HEK293T (cell line): ENCODE results near the gene EPS8L1.
"Not testable (repeated sequence)": the region's sequence is repeated elsewhere in the genome, so short reads cannot be mapped to it uniquely, and the experiment has no call there.

Source experiments
- CTCF ChIA-PET: fragments of 350-600 bp; formaldehyde crosslinking; extraction: SDS; loops from one replicate; lab custom pipeline; 2021; ENCODE audit warnings: antibody characterized with exemption, inconsistent platforms; lab: Yijun Ruan, JAX
- POLR2A ChIA-PET: fragments of 350-600 bp; formaldehyde crosslinking; extraction: SDS; loops from one replicate; lab custom pipeline; 2020; ENCODE audit warnings: antibody characterized with exemption, inconsistent platforms; lab: Yijun Ruan, JAX
- DNase-seq: peaks from one replicate; pipeline ENCODE4 v3.0.0; 2012; ENCODE audit warnings: mixed read lengths; ENCODE audit errors: extremely low spot score
- ARNT ChIP-seq: fragments of 450-650 bp; IDR thresholded peaks from 2 replicates; pipeline ENCODE4 v1.6.1; 2017; ENCODE audit warnings: mild to moderate bottlenecking
- BHLHE40 ChIP-seq: fragments of 450-650 bp; IDR thresholded peaks from 2 replicates; pipeline ENCODE4 v1.6.1; 2016; ENCODE audit warnings: mild to moderate bottlenecking, moderate library complexity, borderline replicate concordance
- CTBP1 ChIP-seq: fragments of 450-650 bp; IDR thresholded peaks from 2 replicates; pipeline ENCODE4 v1.6.1; 2016; ENCODE audit warnings: borderline replicate concordance
- ELF4 ChIP-seq: fragments of 450-650 bp; IDR thresholded peaks from 2 replicates; pipeline ENCODE4 v1.6.1; 2017; ENCODE audit warnings: antibody characterized with exemption
- FOXA1 ChIP-seq: fragments of 450-650 bp; IDR thresholded peaks from 2 replicates; pipeline ENCODE4 v1.6.1; 2016; ENCODE audit warnings: mild to moderate bottlenecking
- FOXK2 ChIP-seq: fragments of 450-650 bp; IDR thresholded peaks from 2 replicates; pipeline ENCODE4 v1.6.1; 2016; ENCODE audit warnings: mild to moderate bottlenecking
- FOXM1 ChIP-seq: fragments of 450-650 bp; IDR thresholded peaks from 2 replicates; pipeline ENCODE4 v1.6.1; 2017; ENCODE audit warnings: mild to moderate bottlenecking, borderline replicate concordance
- HDGF ChIP-seq: fragments of 450-650 bp; IDR thresholded peaks from 2 replicates; pipeline ENCODE4 v1.6.1; 2017; ENCODE audit warnings: antibody characterized with exemption, borderline replicate concordance
- L3MBTL2 ChIP-seq: fragments of 450-650 bp; conservative IDR thresholded peaks from 2 replicates; pipeline ENCODE4 v1.6.1; 2016; ENCODE audit warnings: mild to moderate bottlenecking
- LEF1 ChIP-seq: fragments of 450-650 bp; IDR thresholded peaks from 2 replicates; pipeline ENCODE4 v1.6.1; 2017; ENCODE audit warnings: mild to moderate bottlenecking, borderline replicate concordance
- NFRKB ChIP-seq: fragments of 450-650 bp; IDR thresholded peaks from 2 replicates; pipeline ENCODE4 v1.6.1; 2016; ENCODE audit warnings: mild to moderate bottlenecking, moderate library complexity
- SP1 ChIP-seq: fragments of 450-650 bp; IDR thresholded peaks from 2 replicates; pipeline ENCODE4 v1.6.1; 2017
- SUZ12 ChIP-seq: fragments of 450-650 bp; IDR thresholded peaks from 2 replicates; pipeline ENCODE4 v1.6.1; 2016; ENCODE audit warnings: mild to moderate bottlenecking
- TARDBP ChIP-seq: fragments of 450-650 bp; IDR thresholded peaks from 2 replicates; pipeline ENCODE4 v1.6.1; 2016
- ZNF384 ChIP-seq: fragments of 450-650 bp; IDR thresholded peaks from 2 replicates; pipeline ENCODE4 v1.6.1; 2016
- TF ChIP-seq, protein P1 (sequence below): fragments of 450-650 bp; IDR thresholded peaks from 2 replicates; pipeline ENCODE4 v1.6.1; 2016

Gene EPS8L1

DNA sequence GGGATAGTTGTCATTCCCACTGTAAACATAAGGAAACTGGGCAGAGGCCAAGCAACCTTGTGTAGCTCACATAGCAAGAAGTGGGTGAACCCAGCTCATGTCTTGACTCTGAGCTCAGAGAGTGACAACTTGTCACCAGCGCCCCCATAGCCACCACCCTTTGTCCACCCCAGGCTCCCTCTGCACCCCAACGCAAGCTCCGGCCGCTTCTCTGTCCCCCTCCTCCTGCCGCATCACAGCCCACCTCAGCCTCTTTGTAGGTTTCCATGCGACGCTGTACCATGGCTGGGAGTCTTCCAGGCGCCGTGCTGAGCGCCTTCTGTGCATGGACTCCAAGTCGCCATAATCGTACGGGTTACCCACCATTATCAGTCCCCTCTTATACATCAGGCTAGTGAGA lies 40.9 kb upstream of the EPS8L1 start:
- TF ChIP-seq L3MBTL2 = no peak
- TF ChIP-seq BHLHE40 = no peak
- no peak for TF ChIP-seq SUZ12
- TF ChIP-seq, protein P1, sequence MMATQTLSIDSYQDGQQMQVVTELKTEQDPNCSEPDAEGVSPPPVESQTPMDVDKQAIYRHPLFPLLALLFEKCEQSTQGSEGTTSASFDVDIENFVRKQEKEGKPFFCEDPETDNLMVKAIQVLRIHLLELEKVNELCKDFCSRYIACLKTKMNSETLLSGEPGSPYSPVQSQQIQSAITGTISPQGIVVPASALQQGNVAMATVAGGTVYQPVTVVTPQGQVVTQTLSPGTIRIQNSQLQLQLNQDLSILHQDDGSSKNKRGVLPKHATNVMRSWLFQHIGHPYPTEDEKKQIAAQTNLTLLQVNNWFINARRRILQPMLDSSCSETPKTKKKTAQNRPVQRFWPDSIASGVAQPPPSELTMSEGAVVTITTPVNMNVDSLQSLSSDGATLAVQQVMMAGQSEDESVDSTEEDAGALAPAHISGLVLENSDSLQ = no peak
- TF ChIP-seq TARDBP = no peak
- TF ChIP-seq ARNT = no peak
- TF ChIP-seq LEF1 = no peak
- TF ChIP-seq CTBP1 = no peak
- no peak for TF ChIP-seq FOXK2
- TF ChIP-seq NFRKB = no peak
- TF ChIP-seq ELF4 = no peak
- no peak for TF ChIP-seq FOXA1
- no peak for TF ChIP-seq SP1
- TF ChIP-seq ZNF384 = no peak
- TF ChIP-seq HDGF = no peak
- no peak for TF ChIP-seq FOXM1
- DNase-seq = no peak
- ChIA-PET CTCF (no interaction called here), POLR2A (no interaction called here)

DNA sequence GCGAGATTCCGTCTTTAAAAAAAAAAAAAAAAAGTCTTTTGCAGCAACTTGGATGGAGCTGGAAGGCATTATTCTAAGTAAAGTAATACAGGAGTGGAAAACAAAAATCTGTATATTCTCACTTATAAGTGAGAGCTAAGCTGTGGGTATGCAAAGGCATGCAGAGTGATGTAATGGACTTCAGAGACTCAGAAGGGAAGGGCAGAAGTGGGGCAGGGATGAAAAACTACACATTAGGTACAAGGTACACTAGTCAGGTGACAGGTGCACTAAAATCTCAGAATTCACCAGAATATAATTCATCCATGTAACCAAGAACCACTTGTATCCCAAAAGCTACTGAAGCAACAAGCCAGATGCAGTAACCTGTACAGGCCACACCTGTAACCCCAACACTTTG lies 39.6 kb upstream of the EPS8L1 start:
- CTCF ChIA-PET = interaction anchor here (0.6 kb wide), 1 partner anchor 597 kb away, joined by 5 read pairs; no protein-coding TSS in a partner anchor

DNA sequence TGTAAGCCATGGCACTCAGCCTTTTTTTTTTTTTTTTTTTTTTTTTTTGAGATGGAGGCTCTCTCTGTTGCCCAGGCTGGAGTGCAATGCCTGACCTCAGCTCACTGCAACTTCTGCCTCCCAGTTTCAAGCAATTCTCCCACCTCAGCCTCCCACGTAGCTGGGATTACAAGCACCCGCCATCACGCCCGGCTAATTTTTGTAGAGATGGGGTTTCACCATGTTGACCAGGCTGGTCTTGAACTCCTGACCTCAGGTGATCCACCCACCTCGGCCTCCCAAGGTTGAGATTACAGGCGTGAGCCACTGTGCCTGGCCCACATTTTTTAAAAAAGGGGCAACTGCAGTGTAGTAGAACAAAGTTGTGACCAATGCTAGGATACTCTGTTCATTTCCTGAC lies 38.1 kb upstream of the EPS8L1 start:
- DNase-seq, POLR2A ChIA-PET: not testable (repeated sequence)
- CTCF ChIA-PET = interaction anchor here (0.6 kb wide), 1 partner anchor 35 kb away, joined by 4 read pairs; no protein-coding TSS in a partner anchor

More for the DNA sequence above, 39.6 kb upstream of the EPS8L1 start:
- no peak for DNase-seq
- POLR2A ChIA-PET = no interaction called here
- TF ChIP-seq ELF4 = no peak
- TF ChIP-seq ZNF384 = no peak
- no peak for TF ChIP-seq BHLHE40
- no peak for TF ChIP-seq TARDBP
- TF ChIP-seq, protein P1 = no peak
- no peak for TF ChIP-seq HDGF
- TF ChIP-seq ARNT = no peak
- TF ChIP-seq LEF1 = no peak
- no peak for TF ChIP-seq FOXK2
- no peak for TF ChIP-seq CTBP1
- TF ChIP-seq SP1 = no peak
- TF ChIP-seq NFRKB = no peak

DNA sequence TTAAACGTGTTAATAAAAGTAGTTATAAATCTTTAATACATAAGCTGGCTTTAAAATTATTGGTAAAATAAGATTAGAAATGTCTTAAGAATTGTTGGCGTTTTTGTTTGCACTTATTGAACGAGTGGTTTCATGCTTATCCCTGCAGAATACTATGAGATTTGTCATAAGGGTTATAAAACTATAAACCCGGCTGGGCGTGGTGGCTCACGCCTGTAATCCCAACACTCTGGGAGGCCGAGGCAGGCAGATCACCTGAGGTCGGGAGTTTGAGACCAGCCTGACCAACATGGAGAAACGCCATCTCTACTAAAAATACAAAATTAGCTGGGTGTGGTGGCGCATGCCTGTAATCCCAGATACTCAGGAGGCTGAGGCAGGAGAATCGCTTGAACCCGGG lies 35.0 kb upstream of the EPS8L1 start:
- CTCF ChIA-PET, POLR2A ChIA-PET, DNase-seq: not testable (repeated sequence)

DNA sequence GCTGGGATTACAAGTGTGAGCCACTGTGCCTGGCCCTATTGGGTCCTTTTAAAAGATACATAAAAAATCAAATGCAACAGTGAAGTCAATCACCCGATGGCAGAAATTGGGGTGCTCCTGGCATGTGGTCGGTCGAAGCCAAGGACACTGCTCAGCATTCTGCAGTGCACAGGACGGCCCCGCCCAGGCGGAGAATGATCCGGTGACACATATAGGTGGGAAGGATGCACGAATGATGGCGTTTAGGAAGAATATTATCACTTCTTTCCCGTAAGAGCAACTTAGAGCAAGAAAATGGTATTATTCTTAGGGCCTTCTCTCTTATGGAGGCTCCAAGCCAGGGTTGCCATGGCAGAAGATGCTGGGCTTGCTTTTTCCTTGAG lies 34.4 kb upstream of the EPS8L1 start:
- ChIA-PET CTCF (no interaction called here), POLR2A (no interaction called here)
- TF ChIP-seq, protein P1 = no peak
- DNase-seq = no peak

DNA sequence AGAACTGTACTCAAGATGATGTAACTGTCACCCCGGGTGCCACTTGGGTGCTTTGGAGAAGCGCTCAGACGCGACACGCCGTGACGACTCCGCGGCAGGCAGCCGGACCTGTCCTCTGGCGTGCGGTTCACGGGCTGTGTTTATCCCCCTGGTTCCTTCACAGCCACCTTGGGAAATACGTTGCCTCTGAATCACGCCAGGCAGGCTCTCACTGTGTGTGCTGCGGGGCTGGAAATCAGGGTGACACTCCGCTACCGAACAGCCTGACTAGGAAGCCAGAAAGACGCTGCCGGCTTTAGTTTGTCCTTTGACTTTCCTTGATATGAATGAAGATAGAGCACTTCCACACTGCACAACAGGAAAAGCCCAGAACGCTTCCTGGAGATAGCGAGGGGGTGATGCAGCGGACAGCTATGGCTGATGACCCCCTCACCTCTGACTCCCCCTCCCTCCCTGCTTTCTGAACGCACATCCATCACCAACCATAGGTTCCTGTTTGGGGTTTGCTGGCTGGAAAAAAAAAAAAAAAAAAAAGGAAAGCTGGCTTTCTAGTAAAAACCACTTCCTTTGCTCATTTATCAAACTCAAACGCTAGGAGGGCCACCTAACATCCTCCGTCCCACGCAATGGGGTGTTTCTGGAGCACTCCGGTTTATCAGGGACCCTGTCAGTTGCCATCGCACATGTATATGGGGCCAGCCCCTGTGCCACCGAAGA lies 33.9 kb upstream of the EPS8L1 start:
- DNase-seq = no peak
- ChIA-PET CTCF (no interaction called here), POLR2A (no interaction called here)
- no peak for TF ChIP-seq ELF4
- TF ChIP-seq L3MBTL2 = no peak

DNA sequence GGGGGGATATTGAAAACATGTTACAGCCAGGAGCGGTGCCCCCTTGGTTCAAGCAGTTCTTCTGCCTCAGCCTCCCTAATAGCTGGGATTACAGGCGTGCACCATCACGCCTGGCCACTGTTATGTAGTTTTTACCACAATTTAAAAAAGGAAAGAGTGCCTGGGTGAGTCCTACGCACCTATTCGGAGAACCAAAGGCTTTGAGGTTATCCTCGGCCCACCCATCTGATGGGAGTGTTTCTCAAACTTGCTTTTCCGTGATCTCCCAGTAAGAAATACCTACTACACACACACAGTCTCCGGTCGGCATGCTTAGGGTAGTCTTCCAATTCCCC lies 33.4 kb upstream of the EPS8L1 start:
- no peak for DNase-seq
- TF ChIP-seq ZNF384 = no peak
- TF ChIP-seq FOXK2 = no peak
- TF ChIP-seq SP1 = no peak
- no peak for TF ChIP-seq BHLHE40
- no peak for TF ChIP-seq FOXM1
- TF ChIP-seq HDGF = no peak
- CTCF ChIA-PET = no interaction called here
- POLR2A ChIA-PET = no interaction called here

DNA sequence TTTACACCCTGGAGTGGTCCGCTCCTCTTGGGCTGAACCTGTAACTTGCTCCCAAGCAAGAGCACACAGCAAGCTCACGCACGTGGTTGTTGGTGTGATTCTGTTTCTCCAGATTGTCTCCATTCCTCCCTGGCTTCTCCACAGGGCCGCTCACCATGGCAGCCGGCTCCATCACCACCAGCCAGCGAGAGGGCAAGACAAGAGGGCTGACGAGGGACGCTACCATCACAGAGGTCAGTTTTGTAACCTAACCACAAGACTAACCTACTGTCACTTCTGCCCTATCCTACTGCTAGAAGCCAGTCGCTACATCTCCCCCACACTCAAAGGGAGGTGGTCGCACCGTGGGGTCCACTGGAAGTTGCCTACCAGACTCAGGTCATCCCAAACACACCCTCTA lies 33.0 kb upstream of the EPS8L1 start:
- no peak for TF ChIP-seq LEF1
- no peak for TF ChIP-seq FOXA1
- TF ChIP-seq ARNT = no peak
- no peak for TF ChIP-seq FOXK2
- ChIA-PET POLR2A (no interaction called here), CTCF (no interaction called here)
- DNase-seq = no peak
